NCI-H69 (cell line): Measurements from ENCODE around the gene SEH1L.
"Not testable (repeated sequence)": the region's sequence is repeated elsewhere in the genome, so short reads cannot be mapped to it uniquely, and the experiment has no call there.

ENCODE experiments used
- DNase-seq: peaks from one replicate; lab custom pipeline; 2025; lab: John Stamatoyannopoulos, UW

The SEH1L gene

DNA sequence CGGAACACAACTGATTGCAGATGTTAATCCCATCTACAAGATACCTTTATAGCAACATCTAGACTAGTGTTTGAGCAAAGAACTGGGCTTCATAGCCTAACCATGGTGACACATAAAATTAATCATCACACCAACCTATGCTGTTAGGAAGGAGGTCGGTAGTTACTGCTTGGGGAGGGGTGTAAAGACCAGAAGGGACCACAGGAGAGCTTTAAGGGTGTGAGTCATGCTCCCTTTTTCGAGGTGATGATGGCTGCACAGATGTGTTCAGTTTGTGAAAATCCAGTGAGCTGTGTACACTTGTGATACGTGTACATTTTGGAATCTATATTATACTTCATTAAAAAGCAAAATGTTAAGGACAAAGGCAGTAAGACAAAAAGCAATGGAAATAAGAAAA lies 4.6 kb upstream of the SEH1L start:
- DNase-seq, result no peak

DNA sequence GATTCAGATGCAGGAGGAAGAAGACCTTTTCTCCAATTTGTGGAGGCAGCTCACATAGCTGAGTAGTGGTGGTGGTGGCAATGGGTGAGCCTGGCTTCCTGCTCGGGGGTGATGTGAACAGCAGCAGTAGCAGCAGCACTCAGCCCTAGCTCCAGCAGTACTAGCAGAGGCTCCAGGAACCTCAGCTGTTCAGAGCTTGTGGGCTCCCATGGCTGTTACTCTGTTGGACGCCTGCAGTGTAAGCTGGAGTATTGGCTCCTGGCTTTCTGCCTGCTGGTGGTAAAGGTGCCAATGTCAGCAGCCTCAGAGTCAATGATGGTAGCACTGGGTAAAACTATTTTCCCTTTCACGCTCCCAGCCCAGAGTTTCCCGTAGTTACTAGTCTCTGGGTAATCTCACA lies 3.1 kb upstream of the SEH1L start:
- DNase-seq, result peak; percentile 54

DNA sequence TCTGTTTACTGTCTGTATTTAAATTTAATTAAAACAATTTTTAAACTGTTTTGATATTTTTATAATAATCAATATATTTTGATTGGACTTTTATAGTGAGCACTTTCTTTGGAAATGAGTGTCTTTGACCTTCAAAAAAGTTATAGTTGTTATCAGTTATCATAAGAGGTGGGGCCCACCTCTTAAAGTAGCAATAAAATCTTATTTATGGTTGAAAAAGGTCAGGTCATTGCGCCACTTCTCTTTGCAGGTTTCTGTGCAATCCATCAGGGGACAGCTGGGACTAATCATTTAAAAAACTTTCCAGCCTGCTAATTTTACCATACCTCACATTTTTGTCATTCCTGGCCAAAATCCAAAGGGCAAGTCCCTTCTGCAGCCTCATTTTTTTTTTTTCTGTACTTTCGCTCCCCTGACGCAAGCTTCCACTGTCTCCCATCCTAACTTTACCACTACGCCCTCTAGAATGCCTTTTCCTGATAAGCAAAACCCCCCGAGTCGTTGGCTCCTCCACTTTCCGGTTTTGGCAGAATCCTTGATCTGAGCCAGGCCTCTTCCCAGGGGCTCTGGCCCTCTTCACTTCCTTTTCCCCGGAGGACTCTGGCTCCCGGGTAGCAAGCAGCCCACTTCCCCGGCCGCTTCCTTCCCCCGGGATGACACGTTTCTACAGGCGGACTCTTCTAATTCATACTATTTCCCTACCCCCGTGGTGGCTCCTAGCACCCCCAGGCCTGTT lies 1.1 kb upstream of the SEH1L start:
- DNase-seq, result peak; percentile 82

DNA sequence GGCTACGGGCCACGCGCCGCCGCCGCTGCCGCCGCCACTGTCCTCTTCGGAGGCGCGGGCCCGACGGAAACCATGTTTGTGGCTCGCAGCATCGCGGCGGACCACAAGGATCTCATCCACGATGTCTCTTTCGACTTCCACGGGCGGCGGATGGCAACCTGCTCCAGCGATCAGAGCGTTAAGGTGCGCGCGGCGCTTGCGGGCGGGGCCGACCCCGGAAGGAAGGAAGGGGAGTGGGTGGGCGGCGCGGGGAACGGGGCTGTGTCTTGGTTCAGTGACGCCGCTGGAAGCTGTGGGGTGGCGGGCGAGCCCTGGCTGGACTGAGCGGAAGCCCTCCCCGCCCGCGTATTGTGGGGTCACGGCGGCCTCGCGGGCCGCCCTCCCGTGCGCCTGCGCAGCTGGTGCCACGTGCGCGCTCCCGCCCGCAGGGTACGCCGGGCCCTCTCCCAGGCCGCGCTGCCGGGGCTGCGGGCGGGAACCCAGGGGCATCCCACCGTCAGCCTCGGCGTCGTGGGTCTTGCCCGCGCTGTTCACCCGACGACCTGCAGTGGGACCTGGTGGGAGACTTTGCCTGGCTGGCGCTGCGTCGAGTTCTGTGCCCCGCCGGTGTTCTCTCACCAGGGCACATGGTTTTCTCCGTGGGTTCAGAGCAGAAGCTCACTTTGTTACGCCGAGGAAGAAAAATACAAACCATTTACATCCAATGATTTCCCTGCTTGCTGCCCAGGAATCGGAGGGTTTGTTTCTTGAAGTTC lies 416 bp downstream of the SEH1L start:
- peak; percentile 99 for DNase-seq

DNA sequence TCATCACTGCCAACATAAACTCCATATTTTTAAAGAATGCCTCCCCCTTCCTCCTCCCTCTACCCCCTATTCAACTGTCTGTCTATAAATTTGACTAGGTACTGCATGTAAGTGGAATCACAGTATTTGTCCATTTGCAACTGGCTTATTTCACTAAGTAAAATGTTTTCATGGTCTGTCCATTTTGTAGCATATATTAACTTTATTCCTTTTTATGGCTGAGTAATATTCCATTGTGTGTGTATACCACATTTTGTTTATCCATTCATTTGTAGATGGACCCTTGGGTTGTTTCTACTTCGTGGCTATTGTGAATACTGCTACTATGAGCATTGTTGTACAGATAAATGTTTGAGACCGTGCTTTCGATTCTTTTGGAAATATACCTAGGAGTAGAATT lies 10.7 kb downstream of the SEH1L start:
- DNase-seq, result no peak

DNA sequence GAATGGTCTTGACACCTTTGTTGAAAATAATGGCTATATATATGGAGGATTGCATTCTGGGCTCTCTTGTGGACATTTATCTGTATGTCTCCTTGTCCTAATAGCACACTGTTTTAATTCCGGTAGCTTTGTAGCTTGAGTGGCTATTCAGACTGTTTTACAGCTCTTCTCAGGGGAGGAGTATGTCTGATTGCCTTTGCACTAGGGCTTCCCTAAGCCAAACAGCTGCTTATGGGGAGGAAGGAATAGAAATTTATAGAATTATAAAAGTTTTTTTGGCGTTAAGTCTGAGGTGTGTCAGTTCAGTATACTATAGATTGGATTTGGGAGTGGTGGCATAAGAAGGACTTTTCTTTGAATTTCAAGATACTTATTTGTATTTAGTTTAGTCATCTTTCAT lies 12.6 kb downstream of the SEH1L start:
- no peak for DNase-seq

DNA sequence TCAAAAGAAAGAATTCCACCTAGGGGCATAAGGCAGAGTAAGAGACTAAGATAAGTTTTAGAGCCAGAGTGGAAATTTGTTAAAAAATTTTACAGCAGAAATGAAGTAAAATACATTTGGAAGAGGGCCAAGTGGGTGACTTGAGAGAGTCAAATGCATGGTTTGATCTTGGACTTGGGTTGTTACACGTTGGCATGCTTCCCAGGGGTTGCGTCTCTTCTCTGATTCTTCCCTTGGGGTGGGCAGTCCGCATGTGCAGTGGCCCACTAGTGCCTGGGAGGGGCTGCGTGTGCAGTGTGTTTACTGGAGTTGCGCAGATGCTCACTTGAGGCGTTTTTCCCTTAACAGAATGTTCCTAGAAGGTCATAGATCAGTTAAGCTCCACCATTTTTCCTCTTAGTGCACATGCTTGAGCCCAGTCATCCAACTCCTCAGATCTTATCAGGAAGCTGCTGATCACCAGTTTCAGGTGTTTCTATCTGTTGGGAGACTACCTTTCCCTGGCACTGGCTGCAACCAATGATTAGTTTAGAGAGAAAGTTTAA lies 13.1 kb downstream of the SEH1L start:
- DNase-seq, result peak; percentile 17

DNA sequence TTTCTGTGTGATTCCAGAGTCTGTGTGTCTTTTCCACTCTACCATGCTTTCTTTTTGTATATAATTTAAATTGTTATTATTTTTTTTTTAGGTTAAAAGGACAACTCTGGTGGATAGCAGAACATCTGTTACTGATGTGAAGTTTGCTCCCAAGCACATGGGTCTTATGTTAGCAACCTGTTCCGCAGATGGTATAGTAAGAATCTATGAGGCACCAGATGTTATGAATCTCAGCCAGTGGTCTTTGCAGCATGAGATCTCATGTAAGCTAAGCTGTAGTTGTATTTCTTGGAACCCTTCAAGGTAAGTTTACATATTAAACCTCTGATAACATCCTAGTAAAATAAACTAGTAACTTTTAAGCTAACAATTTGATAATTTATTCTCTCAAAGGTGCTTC lies 15.3 kb downstream of the SEH1L start:
- no peak for DNase-seq

DNA sequence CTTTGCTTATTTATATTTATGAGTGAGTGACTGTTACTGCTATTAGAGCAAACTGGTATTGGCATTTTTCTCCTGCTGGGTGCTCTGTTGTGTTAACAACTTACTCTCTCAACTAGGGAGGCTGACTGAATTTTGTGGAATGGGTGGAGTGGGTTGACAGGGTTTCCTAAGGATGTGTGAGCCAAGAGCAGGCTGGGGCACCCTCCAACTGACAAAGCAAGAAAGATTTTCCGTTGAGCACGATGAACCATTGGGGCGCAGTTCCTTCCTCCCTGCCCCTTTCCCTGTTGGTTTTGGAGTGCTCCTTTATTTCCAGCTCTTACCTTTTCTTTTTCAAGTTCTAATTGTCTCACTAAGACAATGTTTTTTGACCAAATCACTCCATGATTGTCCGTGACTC lies 20.3 kb downstream of the SEH1L start:
- DNase-seq, result no peak

DNA sequence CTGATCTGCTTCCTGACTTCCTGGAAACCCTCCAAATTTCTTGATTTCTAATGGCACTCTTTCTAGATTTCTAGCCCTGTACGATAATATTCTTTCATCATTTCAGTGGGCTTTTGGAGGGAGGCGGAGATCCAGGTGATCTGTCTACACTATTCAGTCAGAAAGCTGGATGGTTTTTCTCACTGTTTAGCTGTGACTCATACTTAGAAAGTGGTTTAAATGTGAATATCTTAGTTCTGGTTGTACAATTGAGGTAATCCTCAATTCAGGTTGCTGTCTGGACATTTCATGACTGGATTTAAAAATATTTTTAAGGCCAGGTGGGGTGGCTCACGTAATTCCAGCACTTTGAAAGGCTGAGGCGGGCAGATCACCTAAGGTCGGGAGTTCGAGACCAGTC lies 20.8 kb downstream of the SEH1L start:
- DNase-seq, result no peak

DNA sequence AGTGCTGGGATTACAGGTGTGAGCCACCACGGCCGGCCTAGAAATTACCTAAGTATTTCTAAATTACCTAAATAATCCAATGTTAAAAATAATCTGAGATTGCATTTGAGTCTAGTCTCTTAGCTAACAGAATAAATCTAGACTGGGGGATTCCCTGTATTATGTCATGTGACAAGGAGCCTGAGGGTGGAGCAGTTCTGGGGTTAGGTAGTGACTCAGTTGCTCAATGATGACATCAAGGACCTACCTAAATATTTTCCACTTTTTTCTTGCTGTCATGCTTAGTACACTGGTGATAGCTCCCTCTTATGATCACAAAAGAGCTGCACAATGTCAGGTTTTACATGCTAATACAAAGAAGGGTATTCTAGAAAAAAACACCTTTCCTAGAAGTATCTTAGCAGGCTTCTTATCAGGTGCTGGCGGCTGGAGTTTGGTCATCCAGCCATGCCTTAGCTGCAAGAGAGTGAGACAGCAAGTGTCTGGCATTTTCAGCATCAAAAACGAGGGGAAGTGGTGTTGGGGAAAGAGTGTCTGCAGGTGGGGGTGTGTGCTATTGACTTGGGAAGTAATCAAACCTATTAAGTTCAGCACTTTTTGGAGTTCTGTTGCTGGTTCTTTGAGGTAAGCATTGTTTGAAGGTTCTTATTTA lies 25.9 kb downstream of the SEH1L start:
- DNase-seq, result no peak

DNA sequence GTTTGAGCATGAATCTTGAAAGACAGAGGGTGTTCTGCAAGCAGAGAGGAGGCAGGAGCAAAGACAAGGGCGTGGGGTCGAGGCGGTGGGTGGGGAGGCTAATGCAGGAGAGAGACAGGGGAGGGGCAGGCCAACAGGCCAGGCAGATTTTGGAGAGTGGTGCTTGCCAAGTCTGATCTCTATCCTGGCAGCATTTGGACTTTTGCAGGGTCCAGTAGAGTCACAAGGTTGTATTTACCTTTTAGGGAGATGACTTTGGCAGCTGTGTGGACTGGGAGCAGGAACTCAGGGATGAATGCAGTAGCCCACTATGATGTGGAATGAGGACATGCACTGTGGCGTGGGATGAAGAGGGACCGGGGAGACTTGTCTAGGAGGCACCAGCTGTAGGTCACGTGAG lies 27.7 kb downstream of the SEH1L start:
- DNase-seq, result no peak

DNA sequence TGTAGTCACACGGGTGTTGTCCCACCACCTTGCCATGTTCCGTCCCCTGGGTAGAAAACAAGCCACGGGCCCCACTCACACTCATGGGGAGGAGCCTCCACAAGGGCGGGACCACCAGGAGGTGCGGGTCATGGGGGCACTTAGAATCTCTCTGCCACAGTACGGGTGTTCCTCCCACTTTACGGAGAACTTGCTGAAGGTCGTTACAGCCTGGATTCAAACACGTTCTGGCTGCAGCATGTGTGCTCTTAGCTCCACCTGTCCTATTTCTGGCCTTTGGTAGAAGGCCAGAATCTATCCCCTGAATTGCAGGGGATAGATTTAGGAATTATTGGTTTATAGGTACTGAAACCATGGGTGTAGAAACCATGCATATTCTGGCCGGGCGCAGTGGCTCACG lies 28.5 kb downstream of the SEH1L start:
- no peak for DNase-seq

DNA sequence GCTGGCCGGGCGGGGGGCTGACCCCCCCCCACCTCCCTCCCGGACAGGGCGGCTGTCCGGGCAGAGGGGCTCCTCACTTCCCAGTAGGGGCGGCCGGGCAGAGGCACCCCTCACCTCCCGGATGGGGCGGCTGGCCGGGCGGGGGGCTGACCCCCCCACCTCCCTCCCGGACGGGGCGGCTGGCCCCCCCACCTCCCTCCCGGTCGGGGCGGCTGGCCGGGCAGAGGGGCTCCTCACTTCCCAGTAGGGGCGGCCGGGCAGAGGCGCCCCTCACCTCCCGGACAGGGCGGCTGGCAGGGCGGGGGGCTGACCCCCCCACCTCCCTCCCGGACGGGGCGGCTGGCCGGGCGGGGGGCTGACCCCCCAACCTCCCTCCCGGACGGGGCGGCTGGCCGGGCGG lies 32.3 kb downstream of the SEH1L start:
- not testable (repeated sequence) for DNase-seq

DNA sequence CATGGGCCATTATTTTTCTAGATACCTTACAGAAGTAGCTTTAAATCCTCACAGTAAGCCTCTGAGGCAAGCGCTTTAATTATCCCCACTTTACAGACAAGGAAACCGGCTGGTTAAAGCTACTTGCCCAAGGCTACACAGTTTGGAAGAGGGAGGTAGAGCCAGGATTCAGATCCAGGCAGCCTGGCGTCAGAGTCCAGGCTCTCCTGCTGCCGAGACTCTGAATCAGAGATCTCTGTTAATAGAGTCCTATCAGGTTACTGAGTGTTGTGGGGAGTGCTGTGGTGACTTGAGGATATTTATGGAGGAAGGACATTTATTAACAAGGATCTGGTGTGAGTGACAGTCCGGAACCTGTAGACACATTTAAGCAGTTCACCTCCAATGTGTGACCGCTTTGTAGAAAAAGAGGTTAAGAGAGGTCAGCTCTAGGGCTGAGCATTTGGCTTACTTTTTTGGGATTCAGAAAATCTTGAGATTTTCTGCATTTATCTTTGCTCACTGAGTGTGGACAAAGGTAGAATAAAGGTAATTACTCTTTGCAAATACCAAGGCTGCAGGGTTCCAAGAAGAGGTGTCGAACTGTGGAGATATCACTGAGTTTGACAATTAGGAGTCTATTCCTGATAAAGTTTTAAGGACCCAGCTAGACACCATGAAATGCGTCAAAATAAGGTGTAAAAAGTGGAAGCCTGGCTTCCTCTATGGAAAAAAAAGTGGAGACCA lies 41.7 kb downstream of the SEH1L start:
- peak; percentile 41 for DNase-seq

DNA sequence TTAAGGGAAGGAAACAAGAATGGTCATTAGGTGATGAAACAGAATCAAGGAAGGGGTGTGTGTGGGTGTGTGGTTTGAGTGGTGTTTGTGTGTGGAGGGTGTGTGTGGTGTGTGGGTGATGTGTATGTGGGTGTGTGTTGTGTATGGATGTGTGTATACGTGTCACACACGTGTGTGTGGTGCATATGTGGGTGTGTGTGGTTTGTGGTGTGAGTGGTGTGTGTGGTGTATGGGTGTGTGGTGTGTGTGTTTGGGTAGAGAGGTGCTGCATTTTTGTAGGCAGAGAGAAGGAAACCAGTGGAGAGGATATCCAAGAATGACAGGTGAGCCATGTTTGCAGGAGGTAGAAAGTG lies 42.3 kb downstream of the SEH1L start:
- peak; percentile 43 for DNase-seq

DNA sequence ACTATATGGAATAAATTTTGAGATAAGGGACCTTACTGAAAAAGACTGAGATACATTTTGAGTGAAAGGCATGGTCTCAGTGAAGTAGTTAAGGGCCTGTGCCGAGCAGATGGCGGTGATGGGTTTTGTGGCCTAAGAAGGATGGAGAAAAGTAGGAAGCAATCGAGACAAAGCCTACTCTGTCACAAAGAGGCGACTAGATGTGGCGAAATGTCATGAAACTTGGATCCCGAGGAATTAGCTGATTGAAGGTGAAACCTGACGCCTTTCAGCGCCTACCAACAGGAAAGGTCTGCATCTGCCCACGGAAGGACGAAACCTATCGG lies 42.8 kb downstream of the SEH1L start:
- DNase-seq, result no peak

DNA sequence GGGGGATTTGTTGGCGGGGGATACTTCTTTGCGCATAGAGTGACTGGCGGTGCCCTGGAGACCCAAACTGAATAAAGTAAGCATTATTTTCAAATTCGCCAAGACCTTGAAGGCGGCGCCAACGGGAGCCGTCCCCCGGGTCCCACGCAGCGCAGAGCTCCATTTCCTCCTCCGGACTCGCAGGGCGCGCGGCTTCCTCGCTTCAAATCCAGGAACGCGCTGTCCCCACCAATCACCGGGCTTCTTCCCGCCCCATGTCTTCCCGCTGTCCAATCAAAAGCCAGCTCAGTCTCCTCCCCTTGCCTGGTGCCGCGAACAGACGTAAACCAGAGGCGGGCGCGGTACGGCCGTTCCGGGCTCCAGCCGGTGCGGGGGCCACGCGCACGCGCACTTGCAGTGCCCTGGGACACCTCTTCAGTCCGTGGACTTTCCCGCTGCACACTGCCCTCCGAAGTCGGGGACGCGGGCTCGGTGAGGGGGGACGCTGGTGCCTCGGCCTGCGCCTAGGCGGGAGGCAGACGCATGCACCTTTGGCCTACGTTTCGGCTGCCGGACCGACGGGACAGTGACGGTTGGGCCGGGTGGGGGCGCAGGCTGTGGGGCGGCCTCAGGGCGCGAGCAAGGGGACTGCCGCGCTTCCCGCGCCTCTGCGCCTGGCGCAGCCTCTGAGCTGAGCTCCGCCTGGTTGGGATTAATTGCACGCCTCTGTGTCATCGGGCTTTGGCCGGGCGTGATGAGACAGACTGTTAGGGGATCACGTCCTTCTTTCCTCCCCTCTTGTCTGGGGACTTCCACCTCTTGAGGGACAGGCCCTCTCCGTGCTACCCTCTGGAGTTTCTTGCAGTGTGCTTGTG lies 43.4 kb downstream of the SEH1L start, which contains the start of gene CEP192:
CEP192 (plus strand) TSS at position 396 of the 854 bp plus-strand sequence. CDS start 8,063 bp downstream, outside the sequence.
- DNase-seq, result peak; percentile 100

DNA sequence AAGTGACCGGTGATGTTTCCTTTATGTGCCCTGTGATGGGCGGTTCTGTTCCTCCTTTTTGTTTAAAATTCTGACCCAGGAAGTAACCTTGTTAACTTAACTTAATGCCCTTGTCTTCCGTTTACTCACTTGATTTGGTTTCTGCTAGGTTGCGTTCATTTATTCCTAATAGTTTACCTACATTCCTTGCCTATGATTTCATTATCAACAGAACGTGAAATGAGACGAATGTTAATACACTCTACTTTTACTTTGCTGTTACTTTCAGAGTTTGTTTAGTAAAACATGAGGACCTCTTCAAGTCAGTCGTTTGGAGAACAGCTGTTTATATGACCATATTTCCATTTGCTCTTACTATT lies 44.0 kb downstream of the SEH1L start:
- no peak for DNase-seq

DNA sequence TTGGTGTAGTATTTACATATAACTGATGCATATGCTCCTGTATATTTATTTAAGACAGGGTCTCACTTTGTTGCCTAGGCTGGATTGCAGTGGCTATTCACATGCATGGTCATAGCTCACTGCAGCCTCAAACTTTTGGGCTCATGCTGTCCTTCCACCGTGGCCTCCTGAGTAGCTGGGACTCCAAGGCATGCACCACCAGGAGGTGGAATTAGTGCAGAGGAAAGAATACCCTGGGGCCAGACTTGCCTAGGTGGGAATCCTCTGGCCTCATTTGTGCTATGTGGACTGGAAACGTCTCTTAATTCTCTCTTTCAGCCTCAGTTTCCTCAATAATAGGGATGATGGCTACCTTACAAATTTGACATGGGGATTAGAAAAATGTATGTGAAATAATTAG lies 45.6 kb downstream of the SEH1L start:
- DNase-seq, result no peak

DNA sequence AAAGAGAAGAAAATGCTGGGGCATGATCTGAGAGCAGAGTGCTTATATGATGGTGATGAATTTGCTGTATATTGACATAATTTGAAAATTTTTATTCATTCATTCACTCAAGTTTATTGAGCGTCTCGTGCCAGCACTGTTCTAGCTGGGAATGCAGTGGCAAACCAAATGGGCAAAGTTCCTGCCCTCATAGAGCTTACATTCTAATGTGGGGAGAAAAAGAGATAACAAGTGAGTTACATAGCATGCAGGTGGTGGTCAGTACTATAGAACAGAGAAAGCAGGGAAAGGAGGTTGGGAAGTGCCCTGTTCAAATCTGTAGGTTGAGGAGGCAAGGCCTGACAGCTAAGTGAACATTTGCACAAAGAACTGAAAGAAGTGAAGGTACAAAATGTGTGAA lies 47.6 kb downstream of the SEH1L start:
- DNase-seq, result no peak
